Dendritic cell treated with granulocyte-macrophage colony-stimulating factor and Interleukin-4, amounts not matched to agents 40 ng/mL and 50 ng/mL, for 4 days (primary cell): ENCODE results near the gene PGS1.

Experiments
- H3K27ac Mint-ChIP-seq: one replicate; pipeline ENCODE4 v1.8.0; 2022; ENCODE audit warnings: mild to moderate bottlenecking, mixed read lengths
- H3K27me3 Mint-ChIP-seq: one replicate; pipeline ENCODE4 v1.8.0; 2022; ENCODE audit warnings: mild to moderate bottlenecking, mixed read lengths
- H3K36me3 Mint-ChIP-seq: one replicate; pipeline ENCODE4 v1.8.0; 2022; ENCODE audit warnings: low read depth, mixed read lengths
- H3K4me1 Mint-ChIP-seq: one replicate; pipeline ENCODE4 v1.8.0; 2022; ENCODE audit warnings: low read depth, mixed read lengths
- H3K4me3 Mint-ChIP-seq: one replicate; pipeline ENCODE4 v1.8.0; 2022; ENCODE audit warnings: mild to moderate bottlenecking, moderate library complexity, mixed read lengths
- H3K9me3 Mint-ChIP-seq: one replicate; pipeline ENCODE4 v1.8.0; 2022; ENCODE audit warnings: mixed read lengths
- intact Hi-C: fragments of 100-400 bp; cut with micrococcal nuclease; formaldehyde crosslinking; loops from one replicate; pipeline ENCODE4 v1.15.0; 2022

Gene PGS1

DNA sequence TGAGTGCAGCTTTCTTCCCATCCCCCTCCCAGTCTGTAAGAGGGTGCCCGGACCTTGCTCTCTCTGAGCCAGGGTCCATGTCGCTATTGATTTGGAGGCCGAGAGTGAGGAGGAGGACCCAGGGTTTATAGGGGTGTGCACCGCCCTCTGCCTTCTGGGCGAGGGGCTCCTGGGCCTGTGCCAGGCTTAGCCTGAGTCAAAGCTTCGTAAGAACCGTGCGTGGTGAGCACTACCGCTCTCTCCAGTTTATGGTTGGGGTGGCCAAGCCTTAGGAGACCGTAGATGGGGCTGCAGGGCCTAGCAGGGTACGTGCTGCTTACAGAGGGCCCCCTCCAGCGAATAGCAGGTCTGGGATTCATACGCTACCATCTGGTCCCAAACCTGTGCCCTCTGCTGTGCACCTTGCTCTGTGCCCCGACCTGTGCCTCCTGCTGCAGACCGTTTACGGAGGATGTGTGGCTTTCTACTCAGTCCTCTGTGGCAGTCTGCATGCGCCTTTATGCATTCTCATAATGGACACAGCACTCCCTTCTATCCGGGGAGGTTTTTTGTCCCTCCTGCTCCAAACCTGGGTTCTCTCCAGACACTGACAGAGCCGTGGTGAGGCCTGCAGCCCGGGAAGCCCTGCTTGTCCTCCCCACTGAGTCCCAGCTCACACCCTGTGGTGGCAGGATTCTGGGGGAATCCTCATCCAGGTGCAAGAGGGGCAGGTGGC, 54.7 kb downstream of the PGS1 start:
- Mint-ChIP-seq H3K4me3 (no peak overlapping the region), H3K36me3 (peaks cover 24% of the 10 kb centered on the region), H3K27ac (no peak overlapping the region), H3K27me3 (peaks cover 17% of the 10 kb centered on the region), H3K4me1 (peaks cover 3% of the 10 kb centered on the region), H3K9me3 (no peaks in the 10 kb centered on the region)
- intact Hi-C loops, result no loop called here

DNA sequence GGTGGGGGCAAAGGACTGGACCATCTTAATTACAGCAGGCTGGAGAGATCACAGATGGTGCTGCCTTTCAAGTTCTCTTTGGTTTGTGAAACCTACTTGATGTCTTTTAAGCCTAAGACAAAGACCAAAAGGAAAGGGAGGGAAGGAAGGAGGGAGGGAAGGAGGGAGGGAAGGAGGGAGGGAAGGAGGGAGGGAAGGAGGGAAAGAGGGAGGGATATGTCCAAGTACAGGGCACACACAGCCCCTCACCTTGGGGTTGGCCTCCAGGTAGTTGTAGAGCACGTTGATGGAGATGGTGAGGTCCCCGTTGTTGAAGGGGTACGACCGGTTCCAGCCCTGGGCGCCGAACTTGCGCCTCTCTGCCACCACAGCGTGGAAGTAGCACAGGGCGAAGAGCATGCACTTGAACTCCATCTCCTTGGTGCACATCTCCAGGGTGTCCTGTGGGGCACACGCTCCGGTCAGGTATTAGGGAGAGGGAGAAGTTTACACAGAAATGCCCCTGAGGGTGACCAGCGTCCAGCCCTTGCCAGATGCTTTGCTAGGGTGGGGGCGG, 55.4 kb downstream of the PGS1 start:
- Mint-ChIP-seq H3K4me3 (no peak overlapping the region), H3K4me1 (peaks cover 4% of the 10 kb centered on the region), H3K27me3 (peaks cover 18% of the 10 kb centered on the region), H3K36me3 (peaks cover 17% of the 10 kb centered on the region), H3K9me3 (no peaks in the 10 kb centered on the region), H3K27ac (no peak overlapping the region)
- intact Hi-C loops, result no loop called here

- intact Hi-C loops, result no loop called here
- Mint-ChIP-seq H3K27me3 (peaks cover 18% of the 10 kb centered on the region), H3K9me3 (no peaks in the 10 kb centered on the region), H3K4me1 (peaks cover 4% of the 10 kb centered on the region), H3K36me3 (peaks cover 8% of the 10 kb centered on the region), H3K4me3 (no peak overlapping the region), H3K27ac (no peak overlapping the region)
Measured at GRCh38 chr17:78434455-78435329, 56.2 kb downstream of the PGS1 start.

DNA sequence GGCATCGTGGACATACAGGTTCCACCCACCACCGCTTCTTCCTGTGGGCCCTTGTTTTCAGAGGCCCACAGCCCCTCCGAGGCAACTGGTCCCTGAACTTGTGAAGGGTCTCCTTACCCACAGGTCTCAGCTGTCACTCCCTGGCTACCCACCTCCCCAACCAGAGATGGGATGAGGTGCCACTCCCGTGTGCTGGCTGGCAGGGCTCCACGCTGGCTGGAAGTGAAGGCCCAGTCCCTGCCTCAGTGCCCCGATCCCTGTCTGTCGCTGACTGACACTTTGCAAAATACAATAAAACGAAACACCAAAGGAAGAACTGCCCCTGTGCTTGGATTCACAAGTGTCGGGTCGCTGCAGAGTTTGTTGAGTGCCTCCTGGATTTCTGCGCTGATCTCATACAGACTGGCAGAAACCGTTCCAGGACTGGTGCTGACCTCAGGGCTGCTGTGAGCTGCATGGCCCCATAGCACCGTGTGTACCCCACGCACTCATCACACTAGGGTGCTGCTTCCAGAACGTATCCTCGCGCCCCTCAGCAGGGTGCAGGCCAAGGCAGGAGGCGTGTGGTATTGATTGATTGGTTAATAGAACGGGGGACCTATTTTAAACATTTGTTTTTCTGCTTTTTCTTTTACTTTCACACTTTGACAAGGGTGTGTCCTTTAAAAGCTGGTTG, 57.0 kb downstream of the PGS1 start:
- Mint-ChIP-seq H3K4me3 (no peak overlapping the region), H3K36me3 (peaks cover under 1% of the 10 kb centered on the region), H3K4me1 (peaks cover 4% of the 10 kb centered on the region), H3K27ac (no peak overlapping the region), H3K27me3 (peaks cover 18% of the 10 kb centered on the region), H3K9me3 (no peaks in the 10 kb centered on the region)
- intact Hi-C loops, result no loop called here

DNA sequence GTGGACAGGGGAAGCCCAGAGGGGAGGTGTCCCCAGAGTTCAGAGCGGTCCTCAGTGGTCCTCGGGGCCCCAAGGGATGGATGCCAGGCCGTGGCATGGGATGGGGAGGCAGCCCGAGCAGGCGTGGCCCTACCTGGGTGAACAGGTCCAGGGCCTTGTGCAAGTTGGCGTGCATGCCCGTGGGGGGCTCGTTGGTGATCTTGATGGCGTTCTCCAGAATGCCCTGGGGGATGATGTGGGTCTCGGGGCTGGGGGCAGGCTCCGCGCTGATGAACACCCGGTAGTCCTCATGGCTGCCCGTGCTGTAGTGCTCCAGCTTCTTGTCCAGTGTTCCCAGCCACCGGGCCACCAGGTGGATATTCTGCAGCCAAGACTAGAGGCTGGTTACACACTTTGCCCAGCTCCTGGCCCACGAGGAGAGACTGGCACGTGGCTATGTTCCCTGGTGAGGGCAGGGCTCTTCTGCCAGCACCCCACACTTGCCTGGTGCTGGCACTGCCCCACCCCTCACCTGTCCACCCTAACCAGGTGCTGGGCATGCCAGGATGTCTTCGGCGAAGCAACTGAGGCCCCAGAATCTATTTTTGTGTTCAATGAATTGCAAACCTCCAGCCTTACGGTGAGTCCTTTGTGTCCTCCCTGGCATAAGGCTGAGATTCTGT, 59.2 kb downstream of the PGS1 start:
- no peaks in the 10 kb centered on the region for H3K36me3 Mint-ChIP-seq
- peaks cover 18% of the 10 kb centered on the region for H3K27me3 Mint-ChIP-seq
- no peaks in the 10 kb centered on the region for H3K9me3 Mint-ChIP-seq
- no peak overlapping the region for H3K27ac Mint-ChIP-seq
- H3K4me3 Mint-ChIP-seq, result no peak overlapping the region
- intact Hi-C loops, result no loop called here
- peaks cover 16% of the 10 kb centered on the region for H3K4me1 Mint-ChIP-seq

- Mint-ChIP-seq H3K4me3 (no peak overlapping the region), H3K4me1 (peaks cover 23% of the 10 kb centered on the region), H3K9me3 (no peaks in the 10 kb centered on the region), H3K27me3 (peaks cover 18% of the 10 kb centered on the region), H3K36me3 (no peaks in the 10 kb centered on the region), H3K27ac (no peak overlapping the region)
- intact Hi-C loops, result no loop called here
Measured at GRCh38 chr17:78438271-78438691, 59.8 kb downstream of the PGS1 start.

GRCh38 chr17:78438694-78439325, 60.4 kb downstream of the PGS1 start:
- peaks cover 28% of the 10 kb centered on the region for H3K4me1 Mint-ChIP-seq
- intact Hi-C loops, result no loop called here
- H3K36me3 Mint-ChIP-seq, result no peaks in the 10 kb centered on the region
- H3K9me3 Mint-ChIP-seq, result no peaks in the 10 kb centered on the region
- H3K4me3 Mint-ChIP-seq, result no peak overlapping the region
- H3K27me3 Mint-ChIP-seq, result peaks cover 18% of the 10 kb centered on the region
- no peak overlapping the region for H3K27ac Mint-ChIP-seq

GRCh38 chr17:78441271-78441971, 63.0 kb downstream of the PGS1 start:
- Mint-ChIP-seq H3K27ac (no peak overlapping the region), H3K27me3 (peaks cover 15% of the 10 kb centered on the region), H3K36me3 (no peaks in the 10 kb centered on the region), H3K4me1 (peaks cover 28% of the 10 kb centered on the region), H3K4me3 (no peak overlapping the region), H3K9me3 (no peaks in the 10 kb centered on the region)
- intact Hi-C loops, result no loop called here

- H3K4me1 Mint-ChIP-seq, result peaks cover 28% of the 10 kb centered on the region
- no peak overlapping the region for H3K4me3 Mint-ChIP-seq
- H3K27me3 Mint-ChIP-seq, result peaks cover 5% of the 10 kb centered on the region
- H3K9me3 Mint-ChIP-seq, result no peaks in the 10 kb centered on the region
- no peaks in the 10 kb centered on the region for H3K36me3 Mint-ChIP-seq
- intact Hi-C loops, result no loop called here
- peak overlapping the region; percentile 62 for H3K27ac Mint-ChIP-seq
Measured at GRCh38 chr17:78442648-78443218, 64.3 kb downstream of the PGS1 start.

DNA sequence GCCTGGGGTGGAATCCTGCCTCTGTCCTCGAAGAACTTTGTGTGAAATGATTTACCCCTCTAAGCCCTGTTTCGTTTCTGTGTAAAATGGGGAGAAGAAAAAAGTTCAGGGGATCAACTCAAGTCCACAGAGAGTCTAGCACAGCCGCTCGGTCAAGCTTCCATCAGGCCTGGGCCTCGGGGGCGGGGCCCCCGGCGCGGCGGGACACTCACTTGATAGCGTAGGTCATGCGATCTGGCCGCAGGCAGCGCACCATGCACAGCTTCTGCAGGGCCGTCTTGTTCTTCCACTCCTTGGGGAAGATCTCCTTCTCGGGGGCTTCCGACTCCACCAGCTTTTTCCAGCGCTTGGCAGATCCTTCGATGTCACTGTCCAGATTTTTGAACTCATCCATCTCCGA, 65.9 kb downstream of the PGS1 start:
- Mint-ChIP-seq H3K4me1 (peaks cover 24% of the 10 kb centered on the region), H3K27ac (no peak overlapping the region), H3K9me3 (no peaks in the 10 kb centered on the region), H3K4me3 (no peak overlapping the region), H3K27me3 (peaks cover 2% of the 10 kb centered on the region), H3K36me3 (no peaks in the 10 kb centered on the region)
- intact Hi-C loops, result no loop called here

GRCh38 chr17:78446833-78447232, 68.4 kb downstream of the PGS1 start:
- no peaks in the 10 kb centered on the region for H3K36me3 Mint-ChIP-seq
- intact Hi-C loops, result no loop called here
- H3K27me3 Mint-ChIP-seq, result peaks cover 6% of the 10 kb centered on the region
- H3K9me3 Mint-ChIP-seq, result no peaks in the 10 kb centered on the region
- no peak overlapping the region for H3K27ac Mint-ChIP-seq
- H3K4me3 Mint-ChIP-seq, result no peak overlapping the region
- H3K4me1 Mint-ChIP-seq, result peaks cover 29% of the 10 kb centered on the region

DNA sequence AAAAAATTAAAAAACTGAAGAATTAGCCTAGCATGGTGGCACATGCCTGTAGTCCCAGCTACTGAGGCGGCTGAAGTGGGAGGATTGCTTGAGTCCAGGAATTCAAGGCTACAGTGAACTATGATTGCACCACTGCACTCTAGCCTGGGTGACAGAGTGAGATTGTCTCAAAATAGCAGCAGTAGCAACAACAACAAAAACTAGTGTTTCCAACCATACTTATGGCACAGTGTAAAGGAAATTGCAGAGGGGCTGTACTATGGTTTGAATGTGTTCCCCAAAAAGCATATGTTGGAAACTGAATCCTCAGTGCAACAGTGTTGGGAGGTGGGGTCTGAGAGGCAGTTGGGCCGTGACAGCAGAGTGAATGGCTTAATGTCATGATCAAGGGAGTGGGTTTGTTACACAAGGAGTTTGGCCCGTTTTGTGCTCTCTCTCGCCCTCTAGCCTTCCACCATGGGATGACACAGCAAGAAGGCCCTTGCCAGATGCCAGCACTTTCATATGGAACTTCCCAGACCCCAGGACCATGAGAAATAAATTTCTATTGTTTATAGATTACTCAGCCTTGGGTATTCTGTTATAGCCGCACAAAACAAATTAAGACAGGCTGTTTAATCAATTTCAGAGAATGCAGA, 70.0 kb downstream of the PGS1 start:
- Mint-ChIP-seq H3K27me3 (peaks cover 6% of the 10 kb centered on the region), H3K36me3 (no peaks in the 10 kb centered on the region), H3K4me3 (no peak overlapping the region), H3K27ac (no peak overlapping the region), H3K9me3 (no peaks in the 10 kb centered on the region), H3K4me1 (peaks cover 13% of the 10 kb centered on the region)
- intact Hi-C loops, result no loop called here
